Tibial nerve (tissue), 4 donors: Measurements from ENCODE around the gene DDA1. TPM values are rescaled to one million over a fixed set of nuclear protein-coding genes. Genes with fewer than 3 reads are reported as not detected.

Experiments
- DNase-seq, 2 donors: peaks; one replicate each; pipeline ENCODE4 v3.0.0-alpha.2; 2019; ENCODE audit warnings: low spot score in 2 of 2
- H3K27ac ChIP-seq, 4 donors: fragments of 200-600 bp; sonication (generic) in 3 of 4; one replicate each; pipeline ENCODE4 v1.5.1; 2017 to 2019; ENCODE audit warnings: mild to moderate bottlenecking in 1 of 4
- H3K27me3 ChIP-seq, 2 donors: fragments of 200-600 bp; sonication (generic) in 1 of 2; one replicate each; pipeline versions ENCODE4 v1.5.1 to v1.6.0; 2017 to 2019
- H3K36me3 ChIP-seq, 3 donors: fragments of 200-600 bp; sonication (generic); one replicate each; pipeline ENCODE4 v1.5.1; 2018 to 2019
- H3K4me1 ChIP-seq, 4 donors: fragments of 200-600 bp; sonication (generic) in 3 of 4; one replicate each; pipeline ENCODE4 v1.5.1; 2017 to 2019
- H3K4me3 ChIP-seq, 4 donors: fragments of 200-600 bp; sonication (generic) in 3 of 4; one replicate each; pipeline ENCODE4 v1.5.1; 2017 to 2019; ENCODE audit warnings: mild to moderate bottlenecking in 1 of 4, moderate library complexity in 1 of 4
- H3K9me3 ChIP-seq, 4 donors: fragments of 200-600 bp; sonication (generic) in 3 of 4; one replicate each; pipeline ENCODE4 v1.5.1; 2017 to 2019
- EP300 ChIP-seq, 2 donors: sonication (generic); formaldehyde crosslinking; IDR thresholded peaks; one replicate each; pipeline ENCODE4 v1.6.1; 2017; ENCODE audit warnings: antibody characterized with exemption in 2 of 2, mild to moderate bottlenecking in 1 of 2
- POLR2A ChIP-seq, 2 donors: fragments of 450-650 bp; IDR thresholded peaks; one replicate each; pipeline ENCODE4 v1.6.1; 2017; ENCODE audit warnings: antibody characterized with exemption in 2 of 2, mild to moderate bottlenecking in 2 of 2, moderate library complexity in 2 of 2
- WGBS, 2 donors: methylation state at CpG; one replicate each; pipeline ENCODE4 v1.1.5; 2018; 5-methylcytosine and 5-hydroxymethylcytosine counted together
- total RNA-seq, 4 donors: library from RNA; depleted of rRNA; stranded (reverse); fragments of >200 nt; gene quantifications; one replicate each; pipeline ENCODE4 v1.1.0, GENCODE V29; 2016
- TF ChIP-seq, protein P1 (sequence below), 5 experiments: fragments of 200-600 bp in 3 of 5; fragments of 450-650 bp in 2 of 5; sonication (generic) in 3 of 5; IDR thresholded peaks; one replicate each; pipeline ENCODE4 v1.5.1; 2016 to 2019; ENCODE audit warnings: antibody characterized with exemption in 5 of 5, mild to moderate bottlenecking in 3 of 5, moderate library complexity in 2 of 5

The DDA1 gene
- total RNA-seq, 4 donors from 2014 or later, result 5.7 to 14.7 (median 7.8) TPM

DNA sequence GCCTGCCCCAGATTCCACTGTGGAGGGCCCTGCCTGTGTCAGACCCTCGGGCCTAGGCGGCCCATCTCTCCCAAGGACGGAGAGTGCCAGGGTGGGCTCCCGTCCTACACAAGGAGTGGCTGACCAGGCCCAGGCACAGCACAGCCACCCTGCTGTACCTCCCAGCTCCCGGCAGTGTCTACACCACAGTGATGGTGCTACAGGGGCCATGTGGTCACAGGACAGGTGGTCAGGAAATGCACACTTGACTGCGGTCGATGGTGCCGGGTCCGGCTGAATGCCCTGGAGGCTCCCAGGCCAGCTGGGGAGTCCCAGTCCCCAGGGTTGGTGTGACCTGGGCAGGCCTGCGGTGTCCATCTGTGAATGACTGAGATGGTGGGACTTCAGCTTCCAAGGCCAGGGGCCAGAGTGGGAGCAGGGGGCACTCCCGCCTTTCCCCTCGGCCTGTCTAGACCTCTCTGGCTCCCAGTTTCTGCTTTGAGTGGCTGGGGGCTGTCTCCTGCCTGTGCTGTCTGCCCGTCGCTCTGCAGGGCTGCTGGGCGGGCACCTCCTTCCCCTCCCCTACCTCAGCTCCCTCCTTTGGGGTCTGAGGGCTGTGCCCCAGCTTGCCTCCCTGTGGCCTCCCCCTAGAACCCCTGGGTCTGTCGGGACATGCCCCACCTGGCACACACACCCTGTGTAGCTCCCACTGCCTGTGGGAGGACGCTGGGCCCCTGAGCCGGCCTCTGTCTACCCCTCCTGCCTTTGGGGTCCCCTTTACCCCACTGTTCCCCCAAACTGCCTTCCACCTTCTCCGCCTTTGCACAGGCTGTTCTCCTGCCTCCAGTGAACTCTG lies 12.5 kb downstream of the DDA1 start:
- no peak for DNase-seq
- TF ChIP-seq, protein P1, sequence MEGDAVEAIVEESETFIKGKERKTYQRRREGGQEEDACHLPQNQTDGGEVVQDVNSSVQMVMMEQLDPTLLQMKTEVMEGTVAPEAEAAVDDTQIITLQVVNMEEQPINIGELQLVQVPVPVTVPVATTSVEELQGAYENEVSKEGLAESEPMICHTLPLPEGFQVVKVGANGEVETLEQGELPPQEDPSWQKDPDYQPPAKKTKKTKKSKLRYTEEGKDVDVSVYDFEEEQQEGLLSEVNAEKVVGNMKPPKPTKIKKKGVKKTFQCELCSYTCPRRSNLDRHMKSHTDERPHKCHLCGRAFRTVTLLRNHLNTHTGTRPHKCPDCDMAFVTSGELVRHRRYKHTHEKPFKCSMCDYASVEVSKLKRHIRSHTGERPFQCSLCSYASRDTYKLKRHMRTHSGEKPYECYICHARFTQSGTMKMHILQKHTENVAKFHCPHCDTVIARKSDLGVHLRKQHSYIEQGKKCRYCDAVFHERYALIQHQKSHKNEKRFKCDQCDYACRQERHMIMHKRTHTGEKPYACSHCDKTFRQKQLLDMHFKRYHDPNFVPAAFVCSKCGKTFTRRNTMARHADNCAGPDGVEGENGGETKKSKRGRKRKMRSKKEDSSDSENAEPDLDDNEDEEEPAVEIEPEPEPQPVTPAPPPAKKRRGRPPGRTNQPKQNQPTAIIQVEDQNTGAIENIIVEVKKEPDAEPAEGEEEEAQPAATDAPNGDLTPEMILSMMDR (IDR thresholded peaks at IDR 0.05), result no peak
- TF ChIP-seq POLR2A (IDR thresholded peaks at IDR 0.05), result no peak
- no peak for TF ChIP-seq EP300 (IDR thresholded peaks at IDR 0.05)
- Histone ChIP-seq H3K36me3 (peaks cover 0 to 84% (median 12%) of the 10 kb centered on the region in 3 donors), H3K27ac (peak overlapping the region in 2 of 4 donors; percentile 19 to 52), H3K4me3 (no peak overlapping the region), H3K27me3 (no peaks in the 10 kb centered on the region), H3K9me3 (no peaks in the 10 kb centered on the region), H3K4me1 (peaks cover 0 to 44% (median 18%) of the 10 kb centered on the region in 4 donors)
- 84% methylated on average over 12 to 17 of the region's 19 CpGs for WGBS, 2 donors

DNA sequence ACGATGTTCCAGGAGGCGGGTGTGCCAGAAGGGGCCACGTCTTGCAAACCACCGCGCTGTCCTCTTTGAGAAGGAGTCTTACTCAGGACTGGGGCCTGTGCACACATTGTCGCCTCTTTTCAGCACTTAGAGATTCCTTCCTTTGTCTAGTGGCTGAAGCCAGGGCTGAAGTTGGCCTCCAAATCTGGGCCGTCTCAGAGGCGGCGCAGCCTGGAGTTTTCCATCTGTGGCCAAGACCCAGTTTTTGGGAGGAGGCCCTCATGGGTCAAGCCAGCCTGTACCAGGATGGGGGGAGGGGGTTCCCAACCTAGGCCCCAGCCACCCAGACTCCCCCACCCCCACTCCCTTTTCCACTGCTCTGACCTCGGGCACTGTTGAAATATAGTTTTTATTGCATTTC lies 13.5 kb downstream of the DDA1 start:
- TF ChIP-seq EP300 (IDR thresholded peaks at IDR 0.05) (no peak), POLR2A (IDR thresholded peaks at IDR 0.05) (no peak)
- TF ChIP-seq, protein P1 (IDR thresholded peaks at IDR 0.05), result no peak
- no peak for DNase-seq
- 43 to 48% methylated on average over 9 to 10 of the region's 10 CpGs for WGBS, 2 donors
- Histone ChIP-seq H3K36me3 (peaks cover 0 to 84% (median 12%) of the 10 kb centered on the region in 3 donors), H3K4me1 (peaks cover 0 to 53% (median 18%) of the 10 kb centered on the region in 4 donors), H3K27ac (peak overlapping the region in 2 of 4 donors; percentile 19 to 52), H3K9me3 (no peaks in the 10 kb centered on the region), H3K4me3 (no peak overlapping the region), H3K27me3 (no peaks in the 10 kb centered on the region)

DNA sequence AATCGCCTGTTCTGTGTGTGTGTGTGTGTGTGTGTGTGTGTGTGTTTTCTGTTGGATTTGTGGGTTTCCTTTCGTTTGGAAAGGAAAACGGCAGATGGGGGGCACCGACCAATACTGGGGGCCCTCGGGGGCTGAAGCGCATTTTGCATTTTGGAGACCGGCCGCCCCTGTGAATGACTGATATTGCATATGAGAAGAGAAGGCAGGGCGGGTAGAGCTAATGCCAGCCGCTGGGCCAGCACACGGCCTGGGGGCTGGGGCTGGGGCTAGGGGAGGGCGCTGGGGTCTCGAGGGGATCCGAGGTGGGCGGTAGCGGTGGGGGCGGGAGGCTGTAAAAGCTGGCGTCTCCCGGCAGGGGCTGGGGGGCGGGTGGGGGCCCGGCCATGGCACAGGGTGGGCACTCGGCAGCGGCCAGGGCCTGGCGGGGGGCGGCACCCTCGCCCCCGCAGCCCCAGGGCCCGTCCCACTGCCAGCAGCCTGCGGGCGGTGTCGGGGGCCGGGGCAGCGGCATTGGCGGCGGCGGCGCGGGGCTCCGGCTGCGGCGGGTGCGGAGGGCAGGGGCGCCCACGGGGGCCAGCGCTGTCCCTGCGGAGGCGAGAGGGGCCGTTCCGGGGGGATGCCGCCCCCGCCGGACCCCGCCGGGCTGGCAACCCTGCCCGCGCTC lies 14.1 kb downstream of the DDA1 start:
- Histone ChIP-seq H3K36me3 (peaks cover 0 to 78% (median 12%) of the 10 kb centered on the region in 3 donors), H3K4me3 (peak overlapping the region in 1 of 4 donors; percentile 38), H3K4me1 (peaks cover 0 to 59% (median 20%) of the 10 kb centered on the region in 4 donors), H3K9me3 (no peaks in the 10 kb centered on the region), H3K27me3 (no peaks in the 10 kb centered on the region), H3K27ac (peak overlapping the region; percentile 36 to 84 (median 58))
- DNase-seq, result no peak
- WGBS, 2 donors, result 28 to 38% methylated on average over 20 to 42 of the region's 56 CpGs
- TF ChIP-seq EP300 (IDR thresholded peaks at IDR 0.05) (no peak), POLR2A (IDR thresholded peaks at IDR 0.05) (no peak)
- TF ChIP-seq, protein P1 (IDR thresholded peaks at IDR 0.05), result no peak

DNA sequence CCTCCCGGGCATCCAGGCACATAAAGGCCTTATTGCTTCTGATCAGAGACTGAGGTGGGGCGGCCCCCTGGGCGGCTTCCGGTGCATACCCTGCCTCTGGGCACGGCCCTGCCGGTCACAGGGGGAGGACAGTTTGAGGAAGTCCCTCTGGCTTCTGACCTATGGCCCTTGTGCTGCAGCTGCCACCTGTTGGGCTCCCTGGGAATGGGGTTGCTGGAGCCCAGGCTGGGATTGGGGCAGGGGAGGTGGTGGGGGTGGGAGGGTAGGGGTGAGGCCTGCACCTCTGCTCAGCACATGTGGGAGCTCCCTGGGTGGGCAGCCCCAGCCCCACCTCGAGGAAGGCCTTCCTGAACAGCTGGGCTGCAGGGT lies 14.6 kb downstream of the DDA1 start:
- Histone ChIP-seq H3K27ac (peak overlapping the region; percentile 36 to 84 (median 58)), H3K4me3 (peak overlapping the region in 1 of 4 donors; percentile 38), H3K9me3 (no peaks in the 10 kb centered on the region), H3K4me1 (peaks cover 0 to 63% (median 21%) of the 10 kb centered on the region in 4 donors), H3K36me3 (peaks cover 0 to 74% (median 12%) of the 10 kb centered on the region in 3 donors), H3K27me3 (no peaks in the 10 kb centered on the region)
- WGBS, 2 donors, result 9 to 22% methylated on average over 1 to 6 of the region's 7 CpGs
- DNase-seq, result no peak
- TF ChIP-seq POLR2A (IDR thresholded peaks at IDR 0.05) (no peak), EP300 (IDR thresholded peaks at IDR 0.05) (no peak)
- TF ChIP-seq, protein P1 (IDR thresholded peaks at IDR 0.05), result no peak
